ENCODE measurements around the gene GIMAP1.

DNA sequence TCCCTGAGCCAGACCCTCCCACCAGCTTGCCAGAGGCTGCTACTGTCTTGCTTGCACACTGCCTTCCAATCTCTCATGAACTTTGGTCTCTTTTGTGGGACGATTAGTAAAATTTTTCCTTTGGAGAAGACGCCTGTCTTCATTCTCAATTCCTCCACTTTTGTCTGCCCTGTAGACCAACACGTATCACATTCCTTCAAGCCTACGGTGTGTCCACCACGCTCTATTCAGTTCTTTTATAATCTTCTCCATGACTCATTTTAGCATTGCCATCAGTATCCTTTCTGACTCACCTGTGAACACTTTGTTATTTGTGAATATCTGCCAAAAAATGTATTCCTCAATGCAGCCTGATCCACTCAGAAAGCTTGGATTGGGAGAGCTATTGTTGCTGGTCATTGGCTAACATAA lies 22.2 kb downstream of the GIMAP1 start:
- TF ChIP-seq CTCF (IDR thresholded peaks at IDR 0.05 in 8 of 11, conservative IDR thresholded peaks at IDR 0.05 in 3 of 11): no peak
- no peak for TF ChIP-seq POLR2AphosphoS5 (IDR thresholded peaks at IDR 0.05)
- TF ChIP-seq POLR2A (IDR thresholded peaks at IDR 0.05): no peak

Data from spleen (tissue), 7 donors.